Chondrocyte (in vitro differentiated cells): Measurements from ENCODE around the gene INSM2. TPM values are rescaled to one million over a fixed set of nuclear protein-coding genes. Genes with fewer than 3 reads are reported as not detected.

Experiments
- DNase-seq: peaks from one replicate; pipeline ENCODE4 v3.0.0; 2021; ENCODE audit warnings: mixed read lengths, low spot score
- H3K27ac Mint-ChIP-seq: one replicate; pipeline ENCODE4 v1.8.0; 2021; ENCODE audit warnings: mild to moderate bottlenecking, moderate library complexity, mixed read lengths; ENCODE audit not compliant: unreplicated experiment
- H3K27me3 Mint-ChIP-seq: 2 replicates; pipeline ENCODE4 v1.8.0; 2021; ENCODE audit warnings: low read depth, mixed read lengths
- H3K36me3 Mint-ChIP-seq: 2 replicates; pipeline ENCODE4 v1.8.0; 2021; ENCODE audit warnings: low read depth, mixed read lengths
- H3K4me1 Mint-ChIP-seq: 2 replicates; pipeline ENCODE4 v1.8.0; 2021; ENCODE audit warnings: low read depth, mild to moderate bottlenecking, mixed read lengths
- H3K4me3 Mint-ChIP-seq: one replicate; pipeline ENCODE4 v1.8.0; 2021; ENCODE audit warnings: mild to moderate bottlenecking, moderate library complexity, mixed read lengths; ENCODE audit not compliant: unreplicated experiment
- H3K9me3 Mint-ChIP-seq: 2 replicates; pipeline ENCODE4 v1.8.0; 2021; ENCODE audit warnings: low read depth, mixed read lengths
- CTCF ChIP-seq: fragments of 200-600 bp; sonication (generic); IDR thresholded peaks from 2 replicates; pipeline ENCODE4 v1.5.0; 2021; ENCODE audit warnings: antibody characterized with exemption, mild to moderate bottlenecking, moderate library complexity
- long read RNA-seq: library from polyadenylated mRNA; stranded (forward); transcript quantifications from one replicate; pipeline ENCODE4 v2.0.0, GENCODE V29; 2021
- total RNA-seq: library from RNA; stranded (reverse); gene quantifications from 3 replicates; pipeline ENCODE4 v1.2.1, GENCODE V29; 2021

The INSM2 gene
- not detected in 3 replicates for total RNA-seq
- long read RNA-seq: 0 reads

DNA sequence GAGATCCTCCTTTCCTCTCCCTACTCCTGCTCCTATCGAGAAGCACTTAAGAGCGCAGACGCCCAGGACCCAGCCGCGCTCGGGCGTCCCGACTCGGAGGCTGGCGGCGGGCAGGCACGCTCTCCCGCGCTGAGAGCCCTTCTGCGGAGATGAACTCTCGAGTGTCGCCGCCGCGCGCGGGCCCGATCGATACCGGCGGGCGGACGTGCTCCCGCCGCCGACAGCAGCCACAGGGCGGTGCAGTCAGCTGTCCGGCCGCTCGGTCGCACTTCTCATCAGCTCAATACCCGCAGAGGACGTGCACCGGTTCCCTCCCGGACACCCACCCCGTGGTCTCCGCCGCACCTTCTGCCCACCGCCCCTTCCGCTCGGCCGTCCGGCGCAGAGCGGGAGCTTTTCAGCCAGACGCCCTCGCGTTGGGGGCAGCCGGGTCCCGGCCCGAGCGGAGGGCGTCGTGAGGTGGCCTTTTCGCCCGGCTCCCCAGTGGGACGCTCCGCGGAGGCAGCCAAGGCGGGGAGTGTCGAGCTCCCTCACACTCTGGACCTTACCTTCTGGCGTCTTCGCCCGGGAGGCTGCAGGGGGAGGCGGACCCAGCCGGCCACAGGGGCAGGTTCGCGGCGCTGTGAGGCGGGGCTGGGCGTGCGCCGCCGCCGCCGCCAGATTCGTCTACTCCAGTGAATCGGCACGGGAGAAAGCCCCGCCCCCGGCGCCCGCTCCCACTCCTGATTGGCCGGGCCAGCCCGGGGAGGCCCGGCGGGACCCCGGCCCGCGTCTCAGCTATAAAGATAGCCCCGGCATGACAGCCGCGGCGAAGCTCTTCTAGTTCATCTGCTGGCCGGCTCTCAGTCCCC, at the start of gene INSM2:
Gene INSM2, plus strand, starts transcription at position 808 of the 851 bp plus-strand sequence. CDS start 89 bp downstream, outside the sequence.
- Mint-ChIP-seq H3K9me3 (no peaks in the 10 kb centered on the region), H3K4me1 (peaks cover 11% of the 10 kb centered on the region), H3K27ac (no peak within 1 kb of the TSS), H3K27me3 (peaks cover 50% of the 10 kb centered on the region), H3K4me3 (peak within 1 kb of the TSS; percentile 72), H3K36me3 (peaks cover 3% of the 10 kb centered on the region)
- DNase-seq: peak; percentile 84
- peak; percentile 30 for TF ChIP-seq CTCF

GRCh38 chr14:35492569-35493014, 41.4 kb upstream of the INSM2 start:
- no peak for DNase-seq
- Mint-ChIP-seq H3K36me3 (no peaks in the 10 kb centered on the region), H3K9me3 (peaks cover 25% of the 10 kb centered on the region), H3K27ac (no peak overlapping the region), H3K4me1 (no peaks in the 10 kb centered on the region), H3K4me3 (no peak overlapping the region), H3K27me3 (peaks cover 7% of the 10 kb centered on the region)
- TF ChIP-seq CTCF: no peak

DNA sequence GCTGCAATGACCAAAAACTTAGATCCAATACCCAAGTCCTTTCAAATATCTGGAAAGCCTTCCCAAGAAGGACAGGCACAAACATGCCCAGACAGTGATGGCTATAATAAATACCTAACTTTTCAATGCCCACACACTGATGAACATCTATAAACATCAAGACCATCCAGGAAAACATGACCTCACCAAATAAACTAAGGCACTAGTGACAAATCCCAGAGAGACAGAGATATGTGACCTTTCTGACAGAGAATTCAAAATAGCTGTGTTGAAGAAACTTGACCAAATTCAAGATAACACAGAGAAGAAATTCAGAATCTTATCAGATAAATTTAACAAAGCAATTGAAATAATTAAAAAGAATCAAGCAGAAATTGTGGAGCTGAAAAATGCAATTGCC, 38.7 kb upstream of the INSM2 start:
- peaks cover 26% of the 10 kb centered on the region for H3K9me3 Mint-ChIP-seq
- H3K4me3 Mint-ChIP-seq: no peak overlapping the region
- no peak overlapping the region for H3K27ac Mint-ChIP-seq
- no peaks in the 10 kb centered on the region for H3K4me1 Mint-ChIP-seq
- H3K36me3 Mint-ChIP-seq: peaks cover 1% of the 10 kb centered on the region
- TF ChIP-seq CTCF: no peak
- DNase-seq: no peak
- H3K27me3 Mint-ChIP-seq: peaks cover 13% of the 10 kb centered on the region

GRCh38 chr14:35499180-35499579, 34.8 kb upstream of the INSM2 start:
- Mint-ChIP-seq H3K27me3 (peaks cover 37% of the 10 kb centered on the region), H3K36me3 (peaks cover 1% of the 10 kb centered on the region), H3K27ac (no peak overlapping the region), H3K4me3 (no peak overlapping the region), H3K4me1 (no peaks in the 10 kb centered on the region), H3K9me3 (peaks cover 9% of the 10 kb centered on the region)
- DNase-seq: no peak
- no peak for TF ChIP-seq CTCF

DNA sequence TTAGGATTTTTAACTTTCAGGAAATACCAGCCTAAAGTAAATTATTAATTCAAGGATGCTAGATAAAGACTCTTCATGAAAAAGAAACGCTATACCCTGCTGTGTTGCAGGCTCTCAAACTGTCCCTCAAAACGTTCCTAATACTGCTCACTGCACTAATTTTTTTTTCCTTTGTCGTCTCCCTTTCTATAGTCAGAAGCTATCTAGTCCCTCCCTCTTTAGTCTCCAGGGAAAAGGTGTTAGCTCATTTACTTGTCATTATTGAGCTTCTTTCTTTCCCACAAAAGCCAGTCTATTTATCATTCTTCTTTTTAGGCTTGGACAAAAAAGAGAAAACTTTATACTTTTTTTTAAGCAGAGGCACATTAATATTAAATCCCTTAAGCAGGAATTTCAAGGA, 30.3 kb upstream of the INSM2 start:
- Mint-ChIP-seq H3K9me3 (peaks cover 7% of the 10 kb centered on the region), H3K27ac (no peak overlapping the region), H3K27me3 (peaks cover 33% of the 10 kb centered on the region), H3K4me1 (no peaks in the 10 kb centered on the region), H3K4me3 (no peak overlapping the region), H3K36me3 (peaks cover 1% of the 10 kb centered on the region)
- no peak for TF ChIP-seq CTCF
- no peak for DNase-seq
